HCT116 (cell line): ENCODE measurements around the gene SLIT1. TPM values are rescaled to one million over a fixed set of nuclear protein-coding genes. Genes with fewer than 3 reads are reported as not detected.

Source experiments
- ATAC-seq: fragments of 200-7000 bp; cut with Tn5 transposase; 2 replicates; pipeline ENCODE4 v1.9.1; 2020; ENCODE audit warnings: mild to moderate bottlenecking, moderate library complexity
- BruUV-seq: library from RNA; stranded (reverse); fragments of 400-500 nt; replicated peaks from 2 replicates; lab custom pipeline; 2021; lab: Mats Ljungman, UMichigan
- CTCF ChIA-PET: fragments of 300-600 bp; sonication (Branson Sonifier 250); formaldehyde crosslinking; loops from one replicate; lab custom pipeline; 2021; ENCODE audit warnings: antibody characterized with exemption; lab: Charles Lee
- POLR2A ChIA-PET: fragments of 300-600, 350-600 bp; sonication (Branson Sonifier 250); formaldehyde crosslinking; loops from one replicate; lab custom pipeline; 2021; ENCODE audit warnings: antibody characterized with exemption; lab: Charles Lee
- RAD21 ChIA-PET, 2 experiments: fragments of 300-600 bp; sonication (Branson Sonifier 250); formaldehyde crosslinking; loops; one replicate each; lab custom pipeline; 2023; ENCODE audit warnings: low total read pairs in 2 of 2; ENCODE audit not compliant: uncharacterized antibody in 2 of 2, unreplicated experiment in 2 of 2, low non-redundant PET in 1 of 2; lab: Charles Lee
- DNase-seq: peaks from one replicate; pipeline ENCODE4 v3.0.0-alpha.2; 2010; ENCODE audit warnings: low read depth, low spot score
- H2AFZ ChIP-seq: fragments of 200-600 bp; shearing (Covaris generic), sonication (generic); 2 replicates; pipeline ENCODE4 v1.6.1; 2017; ENCODE audit warnings: low read depth, mixed run types, mixed read lengths, antibody characterized with exemption, low read length; ENCODE audit not compliant: poor library complexity, severe bottlenecking
- H3K27ac ChIP-seq: 2 replicates; pipeline ENCODE4 v1.5.1; 2012; ENCODE audit warnings: low read depth, low read length
- H3K27me3 ChIP-seq: fragments of 200-600 bp; sonication (generic); 2 replicates; pipeline ENCODE4 v1.6.1; 2016; ENCODE audit warnings: mixed run types, low read length, mixed read lengths; ENCODE audit not compliant: insufficient read depth
- H3K36me3 ChIP-seq, 2 experiments: fragments of 200-500 bp in 1 of 2; fragments of 200-600 bp in 1 of 2; sonication (Bioruptor generic) in 1 of 2; sonication (generic) in 1 of 2; 2 replicates each; pipeline versions ENCODE4 v1.5.1 to v1.6.1; 2014 to 2016; ENCODE audit warnings: low read length in 2 of 2, inconsistent platforms in 1 of 2, mixed read lengths in 1 of 2, mixed run types in 1 of 2; ENCODE audit not compliant: insufficient read depth in 2 of 2, control insufficient read depth in 1 of 2
- H3K4me1 ChIP-seq, 2 experiments: fragments of 200-600 bp in 1 of 2; sonication (generic) in 1 of 2; 2 replicates each; pipeline versions ENCODE4 v1.5.1 to v1.6.1; 2012 to 2017; ENCODE audit warnings: low read length in 2 of 2, inconsistent platforms in 1 of 2, mild to moderate bottlenecking in 1 of 2, mixed read lengths in 1 of 2, mixed run types in 1 of 2, moderate library complexity in 1 of 2; ENCODE audit not compliant: insufficient read depth in 2 of 2, control insufficient read depth in 1 of 2
- H3K4me2 ChIP-seq: fragments of 200-600 bp; sonication (generic); 2 replicates; pipeline ENCODE4 v1.6.1; 2017; ENCODE audit warnings: mixed run types, low read length, mixed read lengths
- H3K4me3 ChIP-seq, 2 experiments: fragments of 200-600 bp in 1 of 2; sonication (generic) in 1 of 2; replicated peaks in 1 of 2; 2 replicates each; pipeline ENCODE4 v1.5.1; 2011 to 2016; ENCODE audit warnings: low read length in 2 of 2, control low read depth in 1 of 2, low read depth in 1 of 2, mild to moderate bottlenecking in 1 of 2, mixed read lengths in 1 of 2, mixed run types in 1 of 2
- H3K79me2 ChIP-seq: fragments of 200-600 bp; sonication (generic); 2 replicates; pipeline ENCODE4 v1.6.1; 2017; ENCODE audit warnings: mild to moderate bottlenecking, mixed run types, low read length, moderate library complexity, mixed read lengths; ENCODE audit not compliant: insufficient read depth
- H3K9ac ChIP-seq: fragments of 200-600 bp; sonication (generic); 2 replicates; pipeline ENCODE4 v1.6.1; 2016; ENCODE audit warnings: low read length, mixed read lengths
- H3K9me2 ChIP-seq: fragments of 200-600 bp; sonication (generic), shearing (Covaris generic); 2 replicates; pipeline ENCODE4 v1.6.1; 2017; ENCODE audit warnings: mixed run types, mild to moderate bottlenecking, moderate library complexity; ENCODE audit not compliant: insufficient read depth
- H3K9me3 ChIP-seq, 2 experiments: fragments of 200-500 bp in 1 of 2; fragments of 200-600 bp in 1 of 2; sonication (Bioruptor generic) in 1 of 2; sonication (generic) in 1 of 2; 2 replicates each; pipeline ENCODE4 v1.6.1; 2014 to 2017; ENCODE audit warnings: low read length in 2 of 2, mixed read lengths in 2 of 2, inconsistent platforms in 1 of 2, low read depth in 1 of 2, mild to moderate bottlenecking in 1 of 2, mixed run types in 1 of 2, moderate library complexity in 1 of 2; ENCODE audit not compliant: control insufficient read depth in 1 of 2, insufficient read depth in 1 of 2
- H4K20me1 ChIP-seq: fragments of 200-600 bp; sonication (generic), shearing (Covaris generic); 2 replicates; pipeline ENCODE4 v1.6.1; 2017; ENCODE audit warnings: mixed run types, mild to moderate bottlenecking, moderate library complexity; ENCODE audit not compliant: insufficient read depth
- ATF3 ChIP-seq: IDR thresholded peaks from 2 replicates; pipeline ENCODE4 v1.6.1; 2012
- EGR1 ChIP-seq: IDR thresholded peaks from 2 replicates; pipeline ENCODE4 v1.6.1; 2012; ENCODE audit warnings: low read depth
- EZH2phosphoT487 ChIP-seq: fragments of 200-600 bp; IDR thresholded peaks from 2 replicates; pipeline ENCODE4 v1.6.1; 2018; ENCODE audit warnings: antibody characterized with exemption, borderline replicate concordance
- SP1 ChIP-seq: IDR thresholded peaks from 2 replicates; pipeline ENCODE4 v1.6.1; 2012; ENCODE audit warnings: low read depth
- ZBTB33 ChIP-seq: IDR thresholded peaks from 2 replicates; pipeline ENCODE4 v1.6.1; 2011; ENCODE audit warnings: mild to moderate bottlenecking, low read length, moderate library complexity; ENCODE audit not compliant: insufficient replicate concordance; ENCODE audit errors: extremely low read depth
- intact Hi-C: fragments of 100-400 bp; cut with micrococcal nuclease; formaldehyde crosslinking; loops from 2 replicates; pipeline ENCODE4 v1.10.0; 2022
- total RNA-seq: library from RNA; stranded (reverse); gene quantifications from one replicate; pipeline ENCODE4 v1.2.1, GENCODE V29; 2021; ENCODE audit not compliant: unreplicated experiment

Gene SLIT1
- total RNA-seq, 1 experiment from 2014 or later, result 0.42 TPM

DNA sequence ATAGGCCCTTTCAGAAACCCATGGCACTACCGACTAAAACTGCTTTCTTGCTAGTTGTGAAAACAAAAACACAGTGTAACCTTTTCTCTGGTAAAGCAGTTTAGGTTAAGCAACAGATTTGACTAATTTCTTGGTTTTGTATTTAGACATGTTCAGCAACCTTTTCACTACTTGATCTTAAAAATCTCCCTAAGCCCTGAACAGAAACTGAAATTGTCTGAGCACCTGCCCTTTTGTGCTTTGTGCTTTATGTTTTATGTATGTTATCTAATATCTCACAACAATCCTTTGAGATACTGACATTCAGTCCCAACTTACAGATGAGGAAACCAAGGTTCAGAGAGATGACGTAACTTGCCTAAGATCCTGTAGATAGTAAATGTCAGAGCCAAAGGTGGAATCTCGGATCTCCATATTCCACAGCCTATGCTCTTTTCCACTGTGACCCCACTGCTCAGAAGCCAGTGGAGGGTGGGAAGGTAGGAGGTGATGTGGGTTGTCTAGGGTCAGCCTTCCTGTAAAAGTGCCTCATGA, 207.1 kb downstream of the SLIT1 start:
- H2AFZ ChIP-seq, result no peak overlapping the region
- H3K36me3 ChIP-seq, result 0 out of 4 replicates have a peak, but pooled peaks cover 3 to 7% of the 10 kb centered on the region in 2 experiments
- CTCF ChIA-PET, result no interaction called here
- H3K27ac ChIP-seq, result no peak overlapping the region
- no peak overlapping the region for H3K9ac ChIP-seq
- POLR2A ChIA-PET, result no interaction called here
- TF ChIP-seq SP1 (no peak), EZH2phosphoT487 (no peak)
- H3K79me2 ChIP-seq, result no peaks in the 10 kb centered on the region
- no peak overlapping the region for H3K4me2 ChIP-seq
- H4K20me1 ChIP-seq, result no peaks in the 10 kb centered on the region
- BruUV-seq, result no TSS peak
- no peak overlapping the region for H3K4me3 ChIP-seq
- H3K9me2 ChIP-seq, result no peaks in the 10 kb centered on the region
- H3K4me1 ChIP-seq, result no peaks in the 10 kb centered on the region
- DNase-seq, result no peak
- no peaks in the 10 kb centered on the region for H3K9me3 ChIP-seq
- RAD21 ChIA-PET, result no interaction called here
- ATAC-seq, result no peak
- intact Hi-C loops, result no loop called here
- no peaks in the 10 kb centered on the region for H3K27me3 ChIP-seq

DNA sequence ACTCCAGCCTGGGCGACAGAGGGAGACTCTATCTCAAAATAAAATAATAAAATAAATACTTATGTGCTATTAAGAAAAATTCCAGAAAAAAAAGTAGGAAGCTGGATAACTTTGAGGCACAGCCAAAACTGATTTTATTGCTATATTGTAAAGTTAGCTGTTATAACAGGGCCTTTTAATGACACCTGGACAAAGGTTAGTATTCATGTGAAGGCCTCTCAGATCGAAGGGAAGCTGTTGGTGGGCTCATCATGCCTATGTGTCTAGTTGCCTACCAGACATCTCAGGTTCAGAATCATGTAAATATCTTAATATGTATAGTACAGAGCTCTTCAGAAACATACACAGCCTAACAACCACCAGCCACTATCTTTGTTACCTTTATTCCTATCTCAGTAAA, 210.6 kb downstream of the SLIT1 start:
- Histone ChIP-seq H3K27me3 (no peaks in the 10 kb centered on the region), H3K4me2 (no peak overlapping the region), H3K36me3 (no peaks in the 10 kb centered on the region), H3K4me1 (no peaks in the 10 kb centered on the region), H4K20me1 (no peaks in the 10 kb centered on the region), H3K9ac (no peak overlapping the region), H3K9me3 (no peaks in the 10 kb centered on the region), H3K79me2 (no peaks in the 10 kb centered on the region), H3K4me3 (no peak overlapping the region), H3K9me2 (no peaks in the 10 kb centered on the region), H3K27ac (no peak overlapping the region), H2AFZ (no peak overlapping the region)
- ChIA-PET RAD21 (no interaction called here), CTCF (interaction anchor here (1.3 kb wide), 1 partner anchor 50 kb away, joined by 4 read pairs; no protein-coding TSS in a partner anchor), POLR2A (interaction anchor here (0.7 kb wide), 1 partner anchor 9 kb away, joined by 4 read pairs; no protein-coding TSS in a partner anchor)
- intact Hi-C loops, result no loop called here
- DNase-seq (no peak), ATAC-seq (no peak)
- BruUV-seq, result no TSS peak
- TF ChIP-seq ATF3 (no peak), EGR1 (no peak), ZBTB33 (no peak)
